GM10847 (cell line): ENCODE results near the gene PRKACA.
A peak's percentile ranks its signal among the peaks of the same experiment; 100 is the strongest.

ENCODE experiments used
- POLR2A ChIP-seq: IDR thresholded peaks from 2 replicates; pipeline ENCODE4 v1.6.1; 2011; ENCODE audit not compliant: insufficient read length; ENCODE audit errors: extremely low read depth

The PRKACA gene

DNA sequence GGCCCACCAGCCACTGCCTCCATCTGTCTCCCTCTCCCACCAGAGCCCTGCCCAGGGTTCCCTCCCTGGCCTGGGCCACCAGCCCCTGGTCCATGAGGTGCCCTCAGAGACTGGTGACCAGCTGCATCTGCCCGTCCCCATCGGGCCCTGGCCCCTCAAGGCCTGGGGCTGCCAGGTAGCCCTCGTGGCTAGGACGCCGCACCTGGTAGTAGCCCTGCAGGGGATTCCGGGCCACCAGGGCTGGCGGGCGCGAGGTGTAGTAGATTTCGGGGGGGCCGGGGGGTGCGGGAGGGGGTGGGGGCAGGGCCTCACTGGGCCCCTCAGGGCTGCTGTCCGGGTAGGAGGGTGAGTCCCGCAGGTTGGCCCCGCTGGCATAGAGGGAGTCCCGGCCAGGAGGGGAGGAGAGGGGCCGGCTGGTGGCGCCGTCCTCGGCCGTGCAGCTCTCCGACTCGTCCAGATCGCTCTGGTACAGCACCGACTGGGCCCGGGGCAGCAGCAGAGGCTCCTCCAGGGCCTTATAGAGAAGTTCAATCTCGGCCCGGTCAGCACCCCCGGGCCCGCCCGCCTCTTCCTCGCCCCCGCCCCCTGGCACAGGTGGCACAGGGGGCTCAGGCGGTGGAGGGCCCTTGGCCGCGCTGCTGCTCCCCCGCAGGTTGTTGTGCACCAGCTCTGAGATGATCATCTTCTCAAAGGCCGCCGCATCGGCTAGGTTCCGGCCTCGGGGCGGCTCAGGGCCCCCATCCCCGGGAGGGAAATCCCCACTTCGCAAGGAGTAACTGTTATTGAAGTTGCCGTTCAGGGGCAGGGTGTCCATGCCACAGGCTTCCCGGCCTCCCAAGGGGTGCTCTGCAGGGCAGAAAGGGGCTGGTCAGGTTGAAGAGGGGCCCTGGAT is 33.5 kb upstream of the PRKACA start:
- no peak for TF ChIP-seq POLR2A

DNA sequence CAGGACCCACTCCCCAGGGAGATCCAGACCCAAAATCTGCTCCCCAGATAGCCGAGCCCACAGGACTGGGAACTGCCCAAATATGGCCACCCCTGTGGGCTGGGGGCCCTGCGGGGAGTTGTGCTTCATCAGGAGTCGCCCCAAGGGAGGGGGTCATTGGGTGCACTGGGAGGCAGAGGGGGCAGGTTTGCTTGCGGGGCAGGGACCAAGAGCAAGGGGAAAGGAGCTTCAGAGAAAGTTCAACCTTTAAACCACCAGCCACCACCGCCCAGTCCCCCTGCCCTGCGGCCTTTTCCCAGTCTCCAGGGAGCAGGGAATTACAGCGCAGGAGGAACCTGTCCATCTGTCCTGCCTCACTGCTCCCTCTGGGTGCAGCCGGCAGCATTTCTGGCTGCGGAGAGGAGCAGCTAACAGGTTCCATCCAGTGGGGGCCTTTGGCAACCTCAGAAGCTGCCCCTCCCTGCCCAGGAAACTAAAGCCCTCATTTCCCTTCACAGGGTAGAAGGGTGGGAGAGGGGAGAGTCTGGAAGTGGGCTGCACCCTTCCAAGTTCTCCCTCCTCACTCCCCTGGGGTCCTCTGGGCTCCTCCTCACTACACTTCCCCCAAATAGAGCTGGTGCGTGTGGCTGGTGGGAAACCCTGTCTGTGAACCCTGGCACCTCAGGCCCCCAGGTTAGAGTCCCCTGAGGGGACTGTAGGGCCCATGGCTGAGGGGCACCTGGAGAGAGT is 32.6 kb upstream of the PRKACA start:
- TF ChIP-seq POLR2A: no peak

DNA sequence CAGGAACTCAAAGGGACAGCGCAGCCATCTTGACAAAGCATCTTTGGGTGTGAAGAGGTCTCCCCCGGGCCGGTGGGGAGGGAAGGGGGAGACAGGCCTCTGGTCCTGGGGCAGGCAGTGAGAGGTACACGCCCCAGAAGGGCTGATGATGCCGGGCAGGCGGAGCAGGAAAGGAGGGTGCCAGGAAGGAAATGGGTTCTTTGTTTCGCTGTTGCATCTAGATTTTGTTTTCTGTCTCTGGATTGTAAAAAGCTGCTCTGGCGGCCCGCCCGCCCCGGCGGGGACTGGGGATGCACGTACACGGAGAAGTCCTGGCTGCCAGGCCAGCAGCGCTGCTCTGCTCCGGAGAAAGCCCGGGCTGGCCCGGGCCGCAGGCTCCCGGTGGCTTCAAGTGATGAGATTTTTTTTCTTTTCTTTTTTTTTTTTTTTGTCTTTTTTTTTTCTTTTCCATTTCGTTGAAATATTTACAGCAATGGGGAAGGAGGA is 32.0 kb upstream of the PRKACA start:
- no peak for TF ChIP-seq POLR2A

DNA sequence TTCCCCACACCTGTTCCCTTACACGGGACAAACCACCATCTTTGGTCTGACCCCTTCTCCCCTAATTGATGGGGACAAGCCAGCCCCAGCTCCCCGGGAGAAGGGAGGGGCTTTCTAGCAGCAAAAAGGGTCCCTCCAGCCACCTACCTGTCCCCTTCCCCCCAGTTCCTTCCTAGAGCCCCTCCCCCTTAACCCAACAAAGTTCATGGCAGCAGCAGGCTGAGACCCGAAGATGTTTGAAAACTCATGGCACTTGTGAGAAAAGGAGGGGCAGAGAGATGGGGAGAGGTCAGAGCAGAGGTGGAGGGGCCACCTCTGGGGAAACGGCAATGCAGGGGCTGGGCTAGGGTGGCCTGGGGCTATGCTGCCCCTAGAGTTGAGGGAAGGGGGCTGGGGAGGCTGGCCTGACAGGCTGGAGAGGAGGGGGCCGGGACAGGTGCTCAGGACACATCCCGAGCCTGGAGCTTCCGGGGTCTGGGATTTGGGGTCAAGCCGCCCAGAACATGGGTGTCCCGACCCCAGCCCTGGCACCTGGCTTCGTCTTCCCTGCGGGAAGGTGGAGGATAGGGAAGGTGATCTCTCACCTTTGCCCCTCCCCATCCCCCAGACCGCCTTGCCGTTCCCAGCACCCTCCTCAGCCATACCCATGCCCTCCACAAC is 31.3 kb upstream of the PRKACA start:
- TF ChIP-seq POLR2A: no peak

DNA sequence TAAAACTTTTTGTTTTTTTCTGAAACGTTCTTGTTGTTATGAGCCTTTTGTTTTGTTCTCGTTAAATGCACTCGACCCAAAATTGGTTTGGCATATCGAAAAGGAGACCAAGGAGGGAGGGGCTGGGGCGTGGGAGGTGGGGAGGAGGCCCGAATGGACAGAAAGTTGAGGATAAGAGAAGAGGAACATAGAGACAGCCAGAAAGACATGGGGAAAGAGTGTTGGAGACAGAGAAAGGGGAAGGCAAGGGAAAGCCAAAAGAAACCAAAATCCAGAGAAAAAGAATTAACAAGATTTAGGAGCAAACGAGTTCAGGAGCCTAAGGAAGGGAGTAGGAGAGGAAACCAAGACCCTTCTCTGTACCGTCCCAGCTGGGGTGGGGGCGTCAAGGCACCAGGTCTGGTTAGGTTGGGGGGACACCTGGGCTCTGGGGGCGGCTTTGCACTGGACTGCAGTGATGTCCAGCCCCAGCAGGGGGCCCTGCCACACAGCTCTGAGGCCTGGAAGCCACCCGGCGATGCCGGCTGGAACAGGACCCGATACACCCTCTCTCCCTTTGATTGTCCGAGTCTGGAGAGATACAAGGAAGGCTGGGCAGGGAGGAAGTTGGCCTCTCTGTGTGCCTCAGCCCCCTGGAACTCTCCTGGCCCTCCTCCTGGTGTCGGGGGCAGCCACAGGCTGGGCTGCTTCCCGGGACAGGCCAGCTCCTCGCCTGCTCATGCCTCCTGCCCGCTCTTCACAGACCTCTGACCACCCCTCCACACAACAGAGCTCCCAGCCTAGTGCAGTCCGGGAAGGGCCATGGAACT is 30.4 kb upstream of the PRKACA start:
- TF ChIP-seq POLR2A: no peak

DNA sequence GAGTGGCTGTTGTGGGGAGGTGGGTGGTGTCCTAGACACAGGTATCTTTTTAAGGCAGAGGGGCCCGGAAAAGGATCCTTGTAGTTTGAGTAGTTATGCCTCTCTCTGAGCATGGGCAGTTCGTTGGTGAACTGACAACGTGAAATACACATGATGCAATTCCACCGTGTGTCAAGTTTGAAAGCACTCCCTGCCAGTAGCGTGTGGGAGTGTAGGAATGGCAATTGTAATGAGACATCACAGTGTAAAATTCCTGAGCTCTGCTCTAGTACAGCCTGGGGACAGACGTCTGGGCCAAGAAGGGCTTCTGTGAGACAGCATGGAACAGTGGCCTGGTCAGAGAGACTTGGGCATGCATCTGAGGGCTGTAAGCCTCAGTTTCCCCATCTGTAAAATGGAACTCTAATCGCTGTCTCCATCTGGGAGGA is 29.2 kb upstream of the PRKACA start:
- no peak for TF ChIP-seq POLR2A

DNA sequence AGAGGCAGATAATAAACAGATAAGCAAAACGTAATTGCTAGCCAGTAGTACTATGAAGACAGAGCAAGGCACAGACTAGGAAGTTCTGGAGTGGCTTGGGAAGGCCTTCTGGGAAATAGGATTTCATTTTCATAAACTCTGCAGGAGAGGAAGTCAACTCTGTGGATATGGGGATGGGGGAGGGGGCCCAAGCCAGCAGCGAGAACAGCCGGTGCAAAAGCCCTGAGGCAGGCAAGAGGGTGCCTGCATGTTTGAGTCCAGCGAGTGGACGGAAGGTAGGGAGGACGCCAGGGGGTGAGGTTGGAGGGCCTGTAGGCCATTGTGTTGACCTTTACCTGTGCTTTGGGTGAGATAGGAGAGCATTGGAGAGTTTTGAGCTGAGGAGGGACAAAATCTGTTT is 27.8 kb upstream of the PRKACA start:
- TF ChIP-seq POLR2A: no peak

DNA sequence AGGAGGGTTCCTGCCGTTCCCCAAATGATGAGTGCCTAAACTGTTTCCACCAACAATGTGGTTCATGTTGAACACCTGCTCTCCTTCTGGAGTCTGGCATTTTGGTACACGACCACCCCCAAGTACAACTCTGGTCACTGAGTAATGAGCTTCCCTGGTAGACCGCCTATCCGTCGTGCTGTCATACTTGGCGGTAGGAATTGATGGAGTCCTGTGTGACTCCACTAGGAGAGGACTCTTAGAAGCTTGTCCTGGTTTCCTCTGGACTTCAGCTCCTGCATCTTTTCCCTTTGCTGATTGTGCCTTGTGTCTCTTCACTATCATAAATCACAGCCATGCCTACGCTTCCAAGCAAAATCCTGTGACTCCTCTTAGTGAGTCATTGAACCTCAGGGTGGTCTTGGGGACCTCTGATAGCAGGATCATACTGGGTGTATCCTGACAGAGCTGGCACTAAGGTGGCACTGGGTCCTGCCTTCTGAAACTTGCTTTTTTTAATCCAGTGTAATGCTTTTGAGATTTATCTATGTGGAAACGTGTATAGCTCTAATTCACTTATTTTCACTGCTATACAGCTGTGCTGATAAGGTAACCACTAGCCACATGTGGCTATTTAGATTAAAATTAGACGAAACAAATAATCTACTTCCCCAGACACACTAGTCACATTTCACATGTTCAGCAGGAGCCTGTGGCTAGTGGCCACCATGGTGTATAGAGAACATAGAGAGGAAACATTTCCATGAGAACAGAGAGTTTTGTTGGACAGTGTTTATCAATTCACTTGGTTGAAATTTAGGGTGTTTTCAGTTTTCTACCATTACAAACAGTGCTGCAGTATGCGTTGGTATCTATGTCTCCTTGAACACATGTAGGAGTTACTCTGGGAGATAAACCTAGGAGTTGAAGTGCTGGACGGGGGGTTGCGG is 25.0 kb upstream of the PRKACA start:
- no peak for TF ChIP-seq POLR2A

DNA sequence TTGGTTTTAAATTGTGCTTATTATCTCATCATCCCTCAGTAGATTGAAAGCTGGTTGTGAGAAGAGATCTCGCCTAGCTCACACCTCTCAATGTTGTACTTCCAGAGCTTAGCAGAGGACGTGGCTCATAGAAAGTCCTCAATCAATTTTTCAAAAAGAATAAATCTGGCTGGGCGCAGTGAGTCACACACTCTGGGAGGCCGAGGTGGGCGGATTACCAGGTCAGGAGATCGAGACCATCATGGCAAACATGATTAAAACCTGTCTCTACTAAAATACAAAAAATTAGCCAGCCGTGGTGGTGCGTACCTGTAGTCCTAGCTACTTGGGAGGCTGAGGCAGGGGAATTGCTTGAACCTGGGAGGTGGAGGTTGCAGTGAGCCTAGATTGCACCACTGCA is 23.5 kb upstream of the PRKACA start:
- no peak for TF ChIP-seq POLR2A

DNA sequence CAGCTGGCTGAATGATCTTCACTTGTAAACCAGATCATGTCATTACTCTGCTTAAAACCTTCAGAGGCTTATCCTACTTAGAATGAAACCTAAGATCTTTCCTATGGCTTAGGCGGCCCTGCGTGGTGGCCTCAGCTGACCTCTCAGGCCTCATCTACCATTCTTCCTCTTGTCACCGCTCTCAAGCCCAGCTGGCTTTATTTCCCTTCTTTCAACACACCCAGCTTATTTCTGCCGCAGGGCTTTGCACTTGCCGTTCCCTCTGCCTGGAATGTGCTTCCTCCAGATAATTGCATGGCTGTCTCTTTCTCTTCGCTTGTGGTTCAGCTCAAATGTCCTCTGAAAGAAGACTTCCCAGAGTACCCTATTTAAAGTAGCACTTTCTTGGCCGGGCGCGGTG is 22.4 kb upstream of the PRKACA start:
- TF ChIP-seq POLR2A: no peak

DNA sequence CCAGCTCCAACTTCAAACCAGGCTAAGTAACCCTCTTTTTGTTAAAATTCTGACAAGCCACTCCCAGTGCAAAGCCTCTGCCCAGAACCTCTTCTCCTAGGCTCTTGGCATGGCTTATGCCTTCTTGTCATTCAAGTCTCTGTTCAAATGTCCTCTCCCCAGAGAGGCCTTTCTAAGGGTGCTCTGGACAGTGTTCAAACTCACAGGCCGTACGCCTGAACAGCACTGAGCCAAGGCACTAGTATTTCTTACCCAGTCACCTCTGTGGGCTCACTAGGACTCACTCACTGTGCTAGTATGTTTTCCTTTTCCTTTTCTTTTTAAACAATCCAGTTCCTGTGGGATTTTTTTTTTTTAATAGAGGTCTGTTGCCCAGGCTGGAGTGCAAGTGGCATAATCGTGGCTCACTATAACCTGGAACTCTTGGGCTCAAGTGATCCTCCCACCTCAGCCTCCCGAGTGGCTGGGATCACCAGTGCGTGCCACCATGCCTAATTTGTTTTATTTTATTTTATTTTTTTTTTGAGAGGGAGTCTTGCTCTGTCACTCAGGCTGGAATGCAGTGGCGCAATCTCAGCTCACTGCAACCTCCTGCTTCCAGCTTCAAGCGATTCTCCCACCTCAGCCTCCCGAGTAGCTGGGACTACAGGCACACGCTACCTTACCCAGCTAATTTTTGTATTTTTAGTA is 21.2 kb upstream of the PRKACA start:
- no peak for TF ChIP-seq POLR2A

DNA sequence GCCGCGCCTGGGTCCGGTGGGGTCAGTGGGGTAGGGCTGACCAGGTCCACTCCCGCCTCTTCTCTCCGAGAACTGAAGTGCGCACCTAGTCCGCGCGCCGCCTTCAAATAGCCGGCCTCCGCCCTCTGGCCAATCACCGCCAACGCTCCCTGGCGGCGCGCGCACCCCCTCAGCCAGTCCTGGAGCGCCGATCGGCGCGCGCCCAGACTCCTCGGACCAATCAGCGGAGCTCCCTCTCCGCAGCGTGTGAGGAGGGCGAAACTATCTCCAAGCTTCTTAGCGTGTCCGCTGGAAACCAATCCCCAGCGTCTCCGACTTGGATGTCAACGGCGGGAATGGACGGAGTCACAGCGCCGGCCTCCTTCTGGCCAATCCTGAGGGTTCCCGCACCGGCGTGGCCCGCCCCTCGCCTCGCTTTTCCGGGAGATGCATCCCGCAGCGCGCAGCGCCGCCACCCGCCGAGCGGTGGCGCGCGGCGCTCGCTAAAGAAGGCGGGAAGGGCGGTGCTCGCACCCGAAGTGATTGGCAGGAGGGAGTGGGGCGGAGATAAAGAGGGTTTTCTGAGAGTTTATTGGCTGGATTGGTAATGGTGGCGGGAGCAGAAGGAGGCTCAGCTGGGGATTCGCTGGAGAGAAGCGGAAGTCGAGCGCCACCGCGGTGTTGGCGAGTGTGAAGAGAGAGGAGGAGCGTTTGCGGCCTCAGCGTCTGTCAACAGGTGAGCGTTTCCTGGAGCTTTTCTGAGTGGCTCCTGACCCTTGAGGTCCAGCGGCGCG is 19.1 kb upstream of the PRKACA start, which contains the start of gene ASF1B:
Gene ASF1B (minus strand): TSS at position 81 of the 773 bp plus-strand sequence. CDS start 133 bp downstream, outside the sequence.
- peak; percentile 93 for TF ChIP-seq POLR2A
